ENCODE measurements around the gene CAV2.

Gene CAV2

DNA sequence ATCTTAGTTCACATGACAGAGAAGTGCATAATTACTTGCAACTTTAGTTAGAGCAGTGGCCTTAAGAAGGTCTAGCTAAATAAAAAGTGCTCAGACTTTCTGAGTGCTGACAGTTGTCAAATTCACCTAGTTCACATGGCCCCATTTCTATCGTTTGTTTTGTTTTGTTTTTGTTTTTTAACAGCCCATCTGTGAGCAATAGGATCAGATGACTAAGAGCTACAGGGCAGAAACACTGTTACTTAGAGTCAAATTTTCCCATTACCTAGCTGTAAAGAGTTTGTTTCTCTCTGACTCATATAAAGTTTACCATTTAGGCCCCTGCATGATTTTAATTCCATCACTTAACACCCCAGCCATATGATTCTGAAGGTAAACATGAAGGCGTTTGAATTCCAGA, 44.1 kb downstream of the CAV2 start:
- no peak overlapping the region for H3K4me3 ChIP-seq (ENCODE audit: low read depth, low read length)
- DNase-seq (ENCODE audit: low read depth), result peak; percentile 78
- TF ChIP-seq, protein P1, sequence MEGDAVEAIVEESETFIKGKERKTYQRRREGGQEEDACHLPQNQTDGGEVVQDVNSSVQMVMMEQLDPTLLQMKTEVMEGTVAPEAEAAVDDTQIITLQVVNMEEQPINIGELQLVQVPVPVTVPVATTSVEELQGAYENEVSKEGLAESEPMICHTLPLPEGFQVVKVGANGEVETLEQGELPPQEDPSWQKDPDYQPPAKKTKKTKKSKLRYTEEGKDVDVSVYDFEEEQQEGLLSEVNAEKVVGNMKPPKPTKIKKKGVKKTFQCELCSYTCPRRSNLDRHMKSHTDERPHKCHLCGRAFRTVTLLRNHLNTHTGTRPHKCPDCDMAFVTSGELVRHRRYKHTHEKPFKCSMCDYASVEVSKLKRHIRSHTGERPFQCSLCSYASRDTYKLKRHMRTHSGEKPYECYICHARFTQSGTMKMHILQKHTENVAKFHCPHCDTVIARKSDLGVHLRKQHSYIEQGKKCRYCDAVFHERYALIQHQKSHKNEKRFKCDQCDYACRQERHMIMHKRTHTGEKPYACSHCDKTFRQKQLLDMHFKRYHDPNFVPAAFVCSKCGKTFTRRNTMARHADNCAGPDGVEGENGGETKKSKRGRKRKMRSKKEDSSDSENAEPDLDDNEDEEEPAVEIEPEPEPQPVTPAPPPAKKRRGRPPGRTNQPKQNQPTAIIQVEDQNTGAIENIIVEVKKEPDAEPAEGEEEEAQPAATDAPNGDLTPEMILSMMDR (conservative IDR thresholded peaks at IDR 0.05; ENCODE audit: low read depth, low read length), result no peak

GRCh38 chr7:116544487-116544886, 44.9 kb downstream of the CAV2 start:
- TF ChIP-seq, protein P1 (conservative IDR thresholded peaks at IDR 0.05; ENCODE audit: low read depth, low read length), result no peak
- no peak for DNase-seq (ENCODE audit: low read depth)

DNA sequence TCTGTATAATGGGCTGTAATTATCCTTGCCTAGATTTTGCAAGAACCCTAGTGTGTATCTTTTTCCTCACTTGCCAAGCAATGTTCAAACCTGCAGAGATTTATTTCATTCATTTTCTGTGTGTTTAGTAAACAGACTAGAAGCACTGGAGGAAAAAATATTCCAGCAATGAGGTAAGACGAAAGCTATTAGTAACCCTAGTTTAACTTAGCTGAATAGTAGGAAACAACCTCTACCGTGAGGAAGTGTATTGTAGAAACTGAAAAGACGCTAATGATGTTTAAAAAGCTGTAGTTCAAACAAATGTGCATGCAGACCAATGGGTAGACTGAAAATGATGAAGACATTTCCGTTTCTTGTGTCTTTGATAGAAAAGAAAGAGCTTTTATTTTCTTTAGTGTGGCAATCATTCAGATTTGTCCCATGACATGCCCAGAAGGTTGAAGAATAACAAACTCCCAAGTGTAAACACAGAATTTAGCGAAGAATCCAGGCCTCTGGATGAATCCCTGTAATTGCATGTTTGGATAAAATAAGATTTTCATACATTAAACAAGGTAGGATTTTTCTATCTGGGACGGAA, 46.0 kb downstream of the CAV2 start:
- DNase-seq (ENCODE audit: low read depth), result no peak
- H3K4me3 ChIP-seq (ENCODE audit: low read depth, low read length), result no peak overlapping the region
- TF ChIP-seq, protein P1 (conservative IDR thresholded peaks at IDR 0.05; ENCODE audit: low read depth, low read length), result no peak

More at GRCh38 chr7:116544487-116544886, 44.9 kb downstream of the CAV2 start:
- H3K4me3 ChIP-seq (ENCODE audit: low read depth, low read length), result no peak overlapping the region

DNA sequence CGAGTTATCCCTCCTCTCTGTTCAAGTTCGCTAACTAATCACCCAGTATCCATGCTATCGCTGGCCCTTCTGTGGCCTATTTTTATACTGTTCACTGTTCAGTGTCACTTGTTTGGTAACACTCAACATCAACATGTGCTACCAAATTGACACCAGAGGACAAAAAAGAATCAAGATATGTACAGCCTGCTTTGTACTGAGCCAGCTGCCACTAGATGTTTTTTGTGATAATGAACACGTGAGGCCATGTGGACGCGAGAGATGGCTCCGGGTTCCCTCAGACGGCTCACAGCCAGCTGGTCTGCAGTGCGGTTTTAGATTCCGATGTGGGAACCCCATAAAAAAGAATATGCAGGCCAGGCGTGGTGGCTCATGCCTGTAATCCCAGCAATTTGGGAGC, 46.5 kb downstream of the CAV2 start:
- TF ChIP-seq, protein P1 (conservative IDR thresholded peaks at IDR 0.05; ENCODE audit: low read depth, low read length), result no peak
- no peak overlapping the region for H3K4me3 ChIP-seq (ENCODE audit: low read depth, low read length)
- DNase-seq (ENCODE audit: low read depth), result no peak

GRCh38 chr7:116546916-116547315, 47.4 kb downstream of the CAV2 start:
- DNase-seq (ENCODE audit: low read depth), result no peak
- TF ChIP-seq, protein P1 (conservative IDR thresholded peaks at IDR 0.05; ENCODE audit: low read depth, low read length), result no peak
- H3K4me3 ChIP-seq (ENCODE audit: low read depth, low read length), result no peak overlapping the region

DNA sequence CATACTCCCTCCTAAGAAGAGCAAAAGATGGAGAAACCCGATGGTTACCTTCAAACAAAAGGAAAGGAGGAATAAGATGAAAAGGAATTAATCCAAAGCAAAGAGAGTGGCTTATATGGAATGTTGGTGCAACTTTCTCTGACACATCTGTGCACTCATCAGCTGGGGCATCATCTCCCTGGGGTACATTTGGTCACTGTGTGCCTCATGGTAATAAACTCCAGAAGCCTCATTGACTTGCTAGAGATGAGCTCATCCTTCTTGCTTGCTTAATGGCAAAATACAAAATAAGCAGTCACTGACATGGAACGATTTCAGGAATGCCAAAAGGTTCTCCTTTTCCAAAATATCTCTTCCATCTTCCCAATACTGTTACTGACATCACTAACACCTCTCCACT, 47.8 kb downstream of the CAV2 start:
- H3K4me3 ChIP-seq (ENCODE audit: low read depth, low read length), result no peak overlapping the region
- TF ChIP-seq, protein P1 (conservative IDR thresholded peaks at IDR 0.05; ENCODE audit: low read depth, low read length), result no peak
- DNase-seq (ENCODE audit: low read depth), result peak; percentile 40

DNA sequence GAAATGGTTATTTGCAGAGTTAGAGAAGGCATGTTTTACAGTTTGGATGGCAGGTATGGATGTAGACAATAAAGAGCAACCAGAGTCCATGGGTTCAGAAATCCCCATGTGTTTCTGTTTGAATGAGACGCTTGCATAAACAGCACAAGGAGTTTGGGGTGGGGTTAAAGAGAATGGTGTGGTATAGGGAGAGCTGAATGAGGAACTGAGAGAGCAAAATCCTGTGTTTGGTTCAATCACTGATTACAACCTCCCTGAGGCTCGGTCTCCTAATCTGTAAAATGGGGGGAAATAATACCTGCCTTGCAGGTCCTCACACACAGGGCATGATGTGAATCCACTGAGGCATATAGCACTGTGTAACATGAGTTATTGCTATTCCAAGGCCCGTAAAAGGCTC, 49.0 kb downstream of the CAV2 start:
- TF ChIP-seq, protein P1 (conservative IDR thresholded peaks at IDR 0.05; ENCODE audit: low read depth, low read length), result no peak
- no peak for DNase-seq (ENCODE audit: low read depth)
- H3K4me3 ChIP-seq (ENCODE audit: low read depth, low read length), result no peak overlapping the region

All from choroid plexus epithelial cell (primary cell).